RPMI8226 (cell line): ENCODE data around the gene FBXO2.
"Not testable (repeated sequence)": the region's sequence is repeated elsewhere in the genome, so short reads cannot be mapped to it uniquely, and the experiment has no call there.

Source experiments
- DNase-seq: peaks from one replicate; pipeline ENCODE4 v3.0.0-alpha.2; 2015

The FBXO2 gene

GRCh38 chr1:11623702-11624101 is 30.5 kb downstream of the FBXO2 start:
- no peak for DNase-seq

DNA sequence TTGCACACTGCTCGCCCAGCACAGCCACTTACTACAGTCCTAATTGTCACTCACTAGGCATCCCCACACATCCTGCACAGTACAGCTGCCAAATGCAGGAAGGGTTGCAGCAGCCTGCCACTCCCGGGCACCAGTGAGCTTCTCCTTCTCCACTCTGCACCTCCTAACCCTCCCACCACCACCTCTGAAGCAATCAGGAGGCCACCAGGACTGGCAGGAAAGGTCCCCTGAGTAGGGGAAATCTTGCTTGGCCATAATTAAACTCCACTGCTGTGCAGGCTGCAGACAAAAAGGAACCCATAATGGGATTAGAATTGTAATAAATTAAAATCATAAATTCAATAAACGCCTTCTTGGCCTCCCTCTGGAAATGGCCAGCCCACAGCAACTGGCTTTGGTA is 31.8 kb downstream of the FBXO2 start:
- no peak for DNase-seq

GRCh38 chr1:11620924-11621323 is 33.3 kb downstream of the FBXO2 start:
- no peak for DNase-seq

DNA sequence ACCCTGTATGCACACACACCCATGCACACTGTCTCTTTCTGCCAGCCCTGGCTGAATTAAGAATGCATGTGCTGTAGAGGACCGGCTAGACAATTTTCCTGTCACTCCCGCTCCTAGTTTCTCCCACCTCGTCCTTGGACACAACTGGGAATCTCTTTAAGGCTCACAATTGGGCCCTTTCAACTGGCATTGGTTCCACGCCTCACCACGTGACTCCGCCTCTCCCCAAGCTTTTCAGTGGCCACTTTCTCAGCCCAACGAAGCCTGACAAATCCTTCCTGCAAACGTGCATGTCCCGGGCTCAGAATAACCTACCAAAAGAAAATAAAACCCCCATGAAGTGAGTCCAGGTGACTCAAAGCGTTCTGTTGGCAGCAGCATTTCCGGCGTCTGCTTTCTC is 33.8 kb downstream of the FBXO2 start:
- DNase-seq: no peak

- DNase-seq: no peak
These were observed 36.5 kb downstream of the FBXO2 start for GRCh38 chr1:11617741-11618140.

DNA sequence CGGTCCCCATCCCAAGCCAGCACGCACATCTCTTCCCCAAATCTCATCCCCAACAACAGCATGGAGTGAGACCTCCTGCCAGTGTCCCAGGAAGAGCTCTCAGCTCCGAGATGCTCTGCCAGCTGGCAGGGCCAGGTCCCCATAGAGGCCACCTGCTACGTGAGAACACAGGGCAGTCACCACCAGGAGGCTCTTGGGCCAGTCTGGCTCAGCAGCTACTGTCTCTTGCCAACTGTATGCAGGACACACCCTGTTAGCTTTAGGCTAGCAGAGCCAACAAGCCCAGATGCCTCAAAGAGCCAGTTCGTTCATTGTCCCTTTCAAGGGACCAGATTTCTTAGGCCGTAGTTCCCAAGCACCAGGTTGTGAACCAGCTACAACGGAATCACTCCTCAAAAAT is 36.9 kb downstream of the FBXO2 start:
- DNase-seq: peak; percentile 80

GRCh38 chr1:11616766-11617165 is 37.5 kb downstream of the FBXO2 start:
- peak; percentile 73 for DNase-seq

GRCh38 chr1:11615090-11615489 is 39.1 kb downstream of the FBXO2 start:
- no peak for DNase-seq

DNA sequence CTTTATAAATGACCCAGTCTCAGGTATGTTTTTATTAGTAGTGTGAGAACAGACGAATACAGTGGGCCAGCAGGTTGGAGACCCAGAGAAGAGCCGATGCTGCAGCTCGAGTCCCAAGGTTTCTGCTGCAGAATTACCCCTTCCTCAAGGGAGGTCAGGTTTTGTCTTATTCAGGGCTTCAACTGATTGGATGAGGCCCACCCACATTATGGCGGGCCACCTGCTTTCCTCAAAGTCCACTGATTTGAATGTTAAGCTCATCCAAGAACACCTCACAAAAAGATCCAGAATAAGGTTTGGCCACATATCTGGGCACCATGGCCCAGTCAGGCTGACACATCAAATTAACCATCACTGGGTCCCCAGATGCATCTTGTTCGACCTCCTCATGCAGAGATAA is 40.9 kb downstream of the FBXO2 start:
- DNase-seq: no peak

DNA sequence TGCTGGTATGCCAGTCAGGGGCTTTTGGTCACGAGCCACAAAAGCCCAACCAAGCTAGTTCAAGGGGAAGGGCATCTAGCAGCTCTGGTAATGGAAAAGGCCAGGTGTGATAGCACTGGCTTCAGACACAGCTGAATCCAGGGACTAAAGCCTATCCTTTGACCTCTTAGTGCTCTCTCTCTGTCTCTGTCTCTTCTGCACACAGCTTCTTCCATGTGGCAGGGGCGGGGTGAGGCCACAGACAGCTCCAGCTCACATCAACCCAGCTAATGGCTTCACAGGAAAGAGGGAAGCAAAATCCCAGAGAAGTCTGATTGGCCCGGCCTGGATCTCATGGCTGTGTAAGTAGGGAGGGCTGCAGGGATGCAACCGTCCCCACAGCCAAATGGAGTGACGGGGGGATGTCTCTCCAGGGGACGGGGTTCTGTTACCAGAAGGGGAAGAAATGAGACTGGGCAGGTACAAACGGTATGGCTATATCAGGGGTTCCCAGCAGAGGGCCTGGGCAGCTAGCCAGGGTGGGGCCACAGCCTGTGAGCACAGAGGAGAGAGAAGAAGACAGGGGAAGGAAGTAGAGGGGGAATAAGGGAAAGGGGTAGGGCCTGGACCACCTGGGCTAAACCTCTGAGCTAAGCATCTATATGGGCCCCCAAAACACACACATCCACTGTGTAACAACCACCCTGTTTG is 42.4 kb downstream of the FBXO2 start:
- DNase-seq: peak; percentile 84

- DNase-seq: peak; percentile 81
These were observed 43.5 kb downstream of the FBXO2 start for GRCh38 chr1:11610629-11611180.

GRCh38 chr1:11609378-11609777 is 44.9 kb downstream of the FBXO2 start:
- not testable (repeated sequence) for DNase-seq

GRCh38 chr1:11608596-11609130 is 45.6 kb downstream of the FBXO2 start:
- DNase-seq: not testable (repeated sequence)

- DNase-seq: no peak
These were observed 47.5 kb downstream of the FBXO2 start for GRCh38 chr1:11606775-11607174.

- peak; percentile 92 for DNase-seq
These were observed 51.2 kb downstream of the FBXO2 start for GRCh38 chr1:11602981-11603380.

- no peak for DNase-seq
These were observed 51.8 kb downstream of the FBXO2 start for GRCh38 chr1:11602424-11602823.

DNA sequence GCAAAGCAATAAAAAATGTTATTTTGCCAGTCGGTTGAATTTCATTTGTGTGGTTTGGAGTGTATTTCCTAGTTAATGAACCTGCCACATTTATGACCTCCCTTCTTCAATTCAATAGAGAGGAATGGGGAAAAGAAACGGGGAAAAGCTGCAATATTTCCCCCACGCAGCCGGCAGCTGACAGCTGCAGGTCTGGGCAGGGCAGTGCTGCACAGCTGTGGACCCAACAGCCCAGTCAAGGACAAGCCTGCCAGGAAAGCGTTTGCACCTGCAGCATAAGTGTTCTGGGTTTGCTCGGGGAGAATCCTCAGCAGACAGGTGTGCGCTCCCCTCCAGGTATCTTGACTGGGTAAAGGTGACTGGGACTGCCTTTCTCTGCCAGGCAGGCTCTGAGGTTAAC is 53.4 kb downstream of the FBXO2 start:
- DNase-seq: peak; percentile 94

DNA sequence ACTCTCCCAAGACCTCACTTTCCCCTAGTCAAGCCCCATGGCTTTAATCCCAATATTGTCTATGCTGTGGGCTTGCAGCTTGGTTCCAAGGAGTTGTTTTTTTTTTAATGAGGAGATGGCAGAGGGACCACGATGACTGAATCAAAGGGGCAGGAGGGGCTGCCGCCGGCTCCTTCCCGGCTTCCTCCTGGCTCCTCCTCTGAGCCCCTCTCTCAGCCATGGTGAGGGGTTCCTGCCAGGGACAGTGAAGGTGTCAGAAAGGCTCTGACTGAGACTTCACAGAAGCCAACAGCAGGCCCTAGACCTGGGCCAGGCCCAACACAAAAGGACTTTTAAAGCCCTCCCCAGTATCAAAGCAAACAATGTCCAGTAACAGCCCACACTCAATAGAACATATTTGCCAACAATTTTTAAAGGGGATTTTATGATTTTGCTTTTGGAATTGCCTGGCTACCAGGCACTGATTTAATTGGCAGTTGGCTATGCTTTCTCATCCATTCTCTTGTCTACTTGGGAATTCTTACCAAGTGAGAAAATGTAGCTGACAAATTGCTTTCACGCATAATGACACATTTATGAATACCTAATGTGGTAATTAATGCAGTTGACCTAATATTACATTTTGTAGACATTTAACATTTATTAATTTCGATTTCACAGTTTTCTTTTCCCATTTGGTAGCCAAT is 54.2 kb downstream of the FBXO2 start:
- no peak for DNase-seq

- no peak for DNase-seq
These were observed 55.8 kb downstream of the FBXO2 start for GRCh38 chr1:11598461-11598860.
